Measurements from ENCODE around the gene NTM.

DNA sequence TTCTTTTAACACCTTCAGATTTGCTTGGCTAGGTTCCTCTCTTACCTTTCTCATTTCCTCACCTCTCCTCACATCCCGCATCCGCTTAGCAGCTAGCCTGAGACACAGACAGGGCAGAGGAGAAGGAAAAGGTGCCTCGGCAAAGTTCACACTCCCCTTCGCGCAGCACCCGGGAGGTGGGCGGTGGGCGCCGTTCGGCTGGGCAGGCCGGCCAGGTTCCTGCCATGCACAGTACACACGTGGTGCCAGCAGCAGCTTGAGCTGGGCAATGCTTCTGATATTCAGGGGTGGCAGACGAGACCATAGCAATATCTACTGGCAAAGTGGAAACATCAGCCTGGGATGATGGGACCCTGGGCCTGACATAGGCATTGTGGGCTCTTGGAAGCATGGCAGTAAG, 3.3 kb downstream of the NTM start:
- TF ChIP-seq CTCF (conservative IDR thresholded peaks at IDR 0.05 in 1 of 2, IDR thresholded peaks at IDR 0.05 in 1 of 2; ENCODE audit: low read depth in 1 of 2, low read length in 2 of 2) (no peak), EZH2 (IDR thresholded peaks at IDR 0.05; ENCODE audit: low read length, missing control alignments) (no peak)
